Gastrocnemius medialis (tissue), 4 donors: ENCODE data around the gene UPF1.

Experiments used
- POLR2A ChIP-seq, 2 donors: fragments of 450-650 bp; IDR thresholded peaks; one replicate each; pipeline ENCODE4 v1.6.1; 2017; ENCODE audit warnings: antibody characterized with exemption in 2 of 2, mild to moderate bottlenecking in 2 of 2, moderate library complexity in 2 of 2
- TF ChIP-seq, protein P1 (sequence below), 5 experiments: fragments of 450-650 bp in 3 of 5; fragments of 200-600 bp in 2 of 5; sonication (generic) in 2 of 5; IDR thresholded peaks in 4 of 5; conservative IDR thresholded peaks in 1 of 5; 1 replicate in 4 of 5; 2 replicates in 1 of 5; pipeline ENCODE4 v1.5.1; 2016 to 2019; ENCODE audit warnings: antibody characterized with exemption in 5 of 5, mild to moderate bottlenecking in 3 of 5, moderate library complexity in 3 of 5

DNA sequence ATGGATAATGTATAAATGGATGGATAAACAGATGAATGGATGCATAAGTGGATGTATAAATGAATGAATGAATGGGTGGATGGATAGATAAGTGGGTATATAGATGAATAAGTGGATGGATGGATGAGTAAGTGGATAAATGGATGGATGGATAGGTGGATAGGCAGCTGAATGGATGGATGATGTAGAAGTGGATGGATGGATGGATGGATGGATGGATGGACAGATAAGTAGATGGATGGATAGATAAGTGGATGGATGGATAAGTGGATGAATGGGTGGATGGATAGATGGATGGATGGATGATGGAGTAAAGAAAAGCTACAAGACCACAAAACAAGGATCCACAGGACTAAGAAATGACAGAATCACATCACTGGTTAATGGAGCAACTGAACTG, 31.7 kb upstream of the UPF1 start:
- TF ChIP-seq, protein P1, sequence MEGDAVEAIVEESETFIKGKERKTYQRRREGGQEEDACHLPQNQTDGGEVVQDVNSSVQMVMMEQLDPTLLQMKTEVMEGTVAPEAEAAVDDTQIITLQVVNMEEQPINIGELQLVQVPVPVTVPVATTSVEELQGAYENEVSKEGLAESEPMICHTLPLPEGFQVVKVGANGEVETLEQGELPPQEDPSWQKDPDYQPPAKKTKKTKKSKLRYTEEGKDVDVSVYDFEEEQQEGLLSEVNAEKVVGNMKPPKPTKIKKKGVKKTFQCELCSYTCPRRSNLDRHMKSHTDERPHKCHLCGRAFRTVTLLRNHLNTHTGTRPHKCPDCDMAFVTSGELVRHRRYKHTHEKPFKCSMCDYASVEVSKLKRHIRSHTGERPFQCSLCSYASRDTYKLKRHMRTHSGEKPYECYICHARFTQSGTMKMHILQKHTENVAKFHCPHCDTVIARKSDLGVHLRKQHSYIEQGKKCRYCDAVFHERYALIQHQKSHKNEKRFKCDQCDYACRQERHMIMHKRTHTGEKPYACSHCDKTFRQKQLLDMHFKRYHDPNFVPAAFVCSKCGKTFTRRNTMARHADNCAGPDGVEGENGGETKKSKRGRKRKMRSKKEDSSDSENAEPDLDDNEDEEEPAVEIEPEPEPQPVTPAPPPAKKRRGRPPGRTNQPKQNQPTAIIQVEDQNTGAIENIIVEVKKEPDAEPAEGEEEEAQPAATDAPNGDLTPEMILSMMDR (IDR thresholded peaks at IDR 0.05 in 4 of 5, conservative IDR thresholded peaks at IDR 0.05 in 1 of 5) = no peak
- TF ChIP-seq POLR2A (IDR thresholded peaks at IDR 0.05) = no peak
